Measurements from ENCODE around the gene MTARC2. TPM values are rescaled to one million over a fixed set of nuclear protein-coding genes. Genes with fewer than 3 reads are reported as not detected.
"Not testable (repeated sequence)": the region's sequence is repeated elsewhere in the genome, so short reads cannot be mapped to it uniquely, and the experiment has no call there.

MTARC2 gene
- total RNA-seq, 1 experiment from 2014 or later: not detected

DNA sequence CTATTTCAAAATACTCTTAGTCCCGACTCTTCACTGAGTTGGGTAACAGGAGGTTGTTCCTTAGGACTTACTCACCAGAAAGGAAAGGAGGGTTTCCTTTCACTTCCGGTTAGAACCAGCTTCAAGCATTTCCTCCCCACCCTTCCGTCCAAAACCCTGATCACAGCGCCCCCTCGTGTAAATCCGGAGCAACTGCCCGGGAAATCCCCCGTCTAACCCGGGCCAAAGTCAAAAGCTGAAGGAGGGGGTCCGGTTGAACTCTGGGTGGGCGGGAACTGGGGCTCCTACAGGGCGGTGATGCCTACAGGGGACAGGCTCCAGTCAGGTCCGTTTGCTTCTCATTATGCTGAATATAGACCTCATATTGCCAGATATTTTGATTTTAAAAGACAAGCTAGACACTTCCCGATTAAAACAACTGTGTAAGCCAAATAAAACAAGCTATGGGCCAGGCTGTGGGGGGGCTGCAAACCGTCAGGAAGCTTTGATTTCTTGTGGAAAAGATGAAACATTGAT is 15.0 kb upstream of the MTARC2 start:
- DNase-seq (ENCODE audit: low spot score): peak; percentile 86
- no peak for TF ChIP-seq EZH2 (IDR thresholded peaks at IDR 0.05; ENCODE audit: borderline replicate concordance, low read depth, low read length, poor library complexity, severe bottlenecking)
- TF ChIP-seq, protein P1, sequence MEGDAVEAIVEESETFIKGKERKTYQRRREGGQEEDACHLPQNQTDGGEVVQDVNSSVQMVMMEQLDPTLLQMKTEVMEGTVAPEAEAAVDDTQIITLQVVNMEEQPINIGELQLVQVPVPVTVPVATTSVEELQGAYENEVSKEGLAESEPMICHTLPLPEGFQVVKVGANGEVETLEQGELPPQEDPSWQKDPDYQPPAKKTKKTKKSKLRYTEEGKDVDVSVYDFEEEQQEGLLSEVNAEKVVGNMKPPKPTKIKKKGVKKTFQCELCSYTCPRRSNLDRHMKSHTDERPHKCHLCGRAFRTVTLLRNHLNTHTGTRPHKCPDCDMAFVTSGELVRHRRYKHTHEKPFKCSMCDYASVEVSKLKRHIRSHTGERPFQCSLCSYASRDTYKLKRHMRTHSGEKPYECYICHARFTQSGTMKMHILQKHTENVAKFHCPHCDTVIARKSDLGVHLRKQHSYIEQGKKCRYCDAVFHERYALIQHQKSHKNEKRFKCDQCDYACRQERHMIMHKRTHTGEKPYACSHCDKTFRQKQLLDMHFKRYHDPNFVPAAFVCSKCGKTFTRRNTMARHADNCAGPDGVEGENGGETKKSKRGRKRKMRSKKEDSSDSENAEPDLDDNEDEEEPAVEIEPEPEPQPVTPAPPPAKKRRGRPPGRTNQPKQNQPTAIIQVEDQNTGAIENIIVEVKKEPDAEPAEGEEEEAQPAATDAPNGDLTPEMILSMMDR (conservative IDR thresholded peaks at IDR 0.05; ENCODE audit: low read depth, low read length): peak; percentile 92
- BruUV-seq (replicated peaks): no TSS peak
- ChIA-PET POLR2A (ENCODE audit: low non-redundant PET) (no interaction called here), CTCF (interaction anchor here (0.6 to 2.0 kb wide), 12 partner anchors 15 to 790 kb away, joined by 3 to 19 read pairs (median 6); partner anchors contain the start of gene MTARC2)
- intact Hi-C loops (cut with micrococcal nuclease; ENCODE audit: unreplicated experiment): loop anchor here (2.0 kb wide), 2 partner anchors 52 to 452 kb away; no protein-coding TSS in a partner anchor
- no peaks in the 10 kb centered on the region for H3K4me1 ChIP-seq (ENCODE audit: insufficient read depth, low read length, poor library complexity, severe bottlenecking)
- no peaks in the 10 kb centered on the region for H3K27me3 ChIP-seq (replicated peaks; ENCODE audit: insufficient read depth, low read depth, low read length, poor library complexity)
- H3K4me3 ChIP-seq (ENCODE audit: low read depth, low read length, poor library complexity, severe bottlenecking): no peak overlapping the region
- no peaks in the 10 kb centered on the region for H3K9me3 ChIP-seq (ENCODE audit: low read depth, low read length, poor library complexity, severe bottlenecking)
- H3K36me3 ChIP-seq (ENCODE audit: insufficient read depth, low read length, poor library complexity, severe bottlenecking): no peaks in the 10 kb centered on the region
- no peak overlapping the region for H3K27ac ChIP-seq (ENCODE audit: low read depth, low read length, poor library complexity, severe bottlenecking)

DNA sequence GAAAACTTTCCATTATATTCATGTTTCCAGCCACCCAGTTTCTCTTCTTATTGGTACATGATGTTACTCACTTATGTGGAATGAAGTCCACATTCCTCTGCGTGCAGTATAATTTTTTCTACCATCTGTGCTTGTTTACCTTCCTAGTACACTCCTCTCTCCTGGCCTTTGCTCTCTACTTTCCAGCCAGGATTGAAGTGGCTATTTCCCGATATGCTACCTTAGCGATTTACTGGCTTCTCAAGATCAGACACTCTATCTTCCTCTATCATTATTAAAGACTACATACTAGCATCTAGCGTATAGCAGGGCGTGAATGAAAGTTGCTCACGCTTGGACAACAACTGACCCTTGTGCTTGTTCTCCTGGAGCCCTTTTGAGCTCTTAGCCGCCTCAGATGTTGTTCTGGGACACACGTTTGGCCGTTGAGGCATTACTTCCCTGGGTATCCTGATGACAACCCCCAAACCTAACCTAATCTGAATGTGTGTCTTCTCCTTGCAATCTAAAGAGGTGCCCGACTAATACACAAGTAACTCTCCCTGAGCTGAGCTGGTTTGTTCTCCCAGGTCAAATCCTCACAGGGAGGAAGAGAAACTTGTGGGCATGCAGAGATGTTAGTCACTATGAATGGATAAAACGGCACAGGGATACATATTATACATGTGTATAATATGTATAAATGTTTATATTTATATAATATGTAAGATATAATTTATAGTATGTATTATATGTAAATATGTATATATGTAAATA is 13.4 kb upstream of the MTARC2 start:
- Histone ChIP-seq H3K27ac (ENCODE audit: low read depth, low read length, poor library complexity, severe bottlenecking) (no peak overlapping the region), H3K36me3 (ENCODE audit: insufficient read depth, low read length, poor library complexity, severe bottlenecking) (no peaks in the 10 kb centered on the region), H3K4me1 (ENCODE audit: insufficient read depth, low read length, poor library complexity, severe bottlenecking) (no peaks in the 10 kb centered on the region), H3K27me3 (replicated peaks; ENCODE audit: insufficient read depth, low read depth, low read length, poor library complexity) (no peaks in the 10 kb centered on the region), H3K4me3 (ENCODE audit: low read depth, low read length, poor library complexity, severe bottlenecking) (no peak overlapping the region), H3K9me3 (ENCODE audit: low read depth, low read length, poor library complexity, severe bottlenecking) (no peaks in the 10 kb centered on the region)
- ChIA-PET POLR2A (ENCODE audit: low non-redundant PET) (no interaction called here), CTCF (interaction anchor here (0.6 to 2.0 kb wide), 2 partner anchors 44 to 454 kb away, joined by 3 to 18 read pairs; no protein-coding TSS in a partner anchor)
- DNase-seq (ENCODE audit: low spot score): no peak
- intact Hi-C loops (cut with micrococcal nuclease; ENCODE audit: unreplicated experiment): no loop called here
- no peak for TF ChIP-seq EZH2 (IDR thresholded peaks at IDR 0.05; ENCODE audit: borderline replicate concordance, low read depth, low read length, poor library complexity, severe bottlenecking)
- TF ChIP-seq, protein P1 (conservative IDR thresholded peaks at IDR 0.05; ENCODE audit: low read depth, low read length): no peak
- no TSS peak for BruUV-seq (replicated peaks)

DNA sequence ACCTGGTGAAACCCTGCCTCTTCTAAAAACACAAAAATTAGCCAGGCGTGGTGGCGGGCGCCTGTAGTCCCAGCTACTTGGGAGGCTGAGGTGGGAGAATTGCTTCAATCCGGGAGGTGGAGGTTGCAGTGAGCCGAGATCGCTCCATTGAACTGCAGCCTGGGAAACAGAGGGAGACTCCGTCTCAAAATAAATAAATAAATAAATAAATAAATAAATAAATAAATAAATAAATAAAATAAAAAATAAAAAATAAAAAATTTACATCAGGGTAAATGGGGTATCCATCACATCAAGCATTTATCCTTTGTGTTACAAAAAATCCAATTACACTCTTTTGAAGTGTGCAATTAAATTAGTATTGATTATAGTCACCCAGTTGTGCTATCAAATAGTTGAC is 11.8 kb upstream of the MTARC2 start:
- H3K27ac ChIP-seq (ENCODE audit: low read depth, low read length, poor library complexity, severe bottlenecking); POLR2A ChIA-PET (ENCODE audit: low non-redundant PET); H3K4me3 ChIP-seq (ENCODE audit: low read depth, low read length, poor library complexity, severe bottlenecking); H3K36me3 ChIP-seq (ENCODE audit: insufficient read depth, low read length, poor library complexity, severe bottlenecking); H3K27me3 ChIP-seq (replicated peaks; ENCODE audit: insufficient read depth, low read depth, low read length, poor library complexity); BruUV-seq (replicated peaks); intact Hi-C loops (cut with micrococcal nuclease; ENCODE audit: unreplicated experiment); H3K4me1 ChIP-seq (ENCODE audit: insufficient read depth, low read length, poor library complexity, severe bottlenecking); DNase-seq (ENCODE audit: low spot score); CTCF ChIA-PET; H3K9me3 ChIP-seq (ENCODE audit: low read depth, low read length, poor library complexity, severe bottlenecking): not testable (repeated sequence)
